ENCODE data around the gene SLC25A41. TPM values are rescaled to one million over a fixed set of nuclear protein-coding genes. Genes with fewer than 3 reads are reported as not detected.

Gene SLC25A41
- total and polyA plus RNA-seq, 2 of the 13 experiments (the other 11 are each of a cell fraction or from before 2014, with no cell fraction given), result 0.33 to 0.95 TPM

GRCh38 chr19:6393983-6394412 lies 39.6 kb downstream of the SLC25A41 start (continued):
- TF ChIP-seq, protein P1, sequence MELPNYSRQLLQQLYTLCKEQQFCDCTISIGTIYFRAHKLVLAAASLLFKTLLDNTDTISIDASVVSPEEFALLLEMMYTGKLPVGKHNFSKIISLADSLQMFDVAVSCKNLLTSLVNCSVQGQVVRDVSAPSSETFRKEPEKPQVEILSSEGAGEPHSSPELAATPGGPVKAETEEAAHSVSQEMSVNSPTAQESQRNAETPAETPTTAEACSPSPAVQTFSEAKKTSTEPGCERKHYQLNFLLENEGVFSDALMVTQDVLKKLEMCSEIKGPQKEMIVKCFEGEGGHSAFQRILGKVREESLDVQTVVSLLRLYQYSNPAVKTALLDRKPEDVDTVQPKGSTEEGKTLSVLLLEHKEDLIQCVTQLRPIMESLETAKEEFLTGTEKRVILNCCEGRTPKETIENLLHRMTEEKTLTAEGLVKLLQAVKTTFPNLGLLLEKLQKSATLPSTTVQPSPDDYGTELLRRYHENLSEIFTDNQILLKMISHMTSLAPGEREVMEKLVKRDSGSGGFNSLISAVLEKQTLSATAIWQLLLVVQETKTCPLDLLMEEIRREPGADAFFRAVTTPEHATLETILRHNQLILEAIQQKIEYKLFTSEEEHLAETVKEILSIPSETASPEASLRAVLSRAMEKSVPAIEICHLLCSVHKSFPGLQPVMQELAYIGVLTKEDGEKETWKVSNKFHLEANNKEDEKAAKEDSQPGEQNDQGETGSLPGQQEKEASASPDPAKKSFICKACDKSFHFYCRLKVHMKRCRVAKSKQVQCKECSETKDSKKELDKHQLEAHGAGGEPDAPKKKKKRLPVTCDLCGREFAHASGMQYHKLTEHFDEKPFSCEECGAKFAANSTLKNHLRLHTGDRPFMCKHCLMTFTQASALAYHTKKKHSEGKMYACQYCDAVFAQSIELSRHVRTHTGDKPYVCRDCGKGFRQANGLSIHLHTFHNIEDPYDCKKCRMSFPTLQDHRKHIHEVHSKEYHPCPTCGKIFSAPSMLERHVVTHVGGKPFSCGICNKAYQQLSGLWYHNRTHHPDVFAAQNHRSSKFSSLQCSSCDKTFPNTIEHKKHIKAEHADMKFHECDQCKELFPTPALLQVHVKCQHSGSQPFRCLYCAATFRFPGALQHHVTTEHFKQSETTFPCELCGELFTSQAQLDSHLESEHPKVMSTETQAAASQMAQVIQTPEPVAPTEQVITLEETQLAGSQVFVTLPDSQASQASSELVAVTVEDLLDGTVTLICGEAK (IDR thresholded peaks at IDR 0.05), result no peak
- TF ChIP-seq, protein P1 (CRISPR knock-in tag; IDR thresholded peaks at IDR 0.05), result no peak
- TF ChIP-seq, protein P2, sequence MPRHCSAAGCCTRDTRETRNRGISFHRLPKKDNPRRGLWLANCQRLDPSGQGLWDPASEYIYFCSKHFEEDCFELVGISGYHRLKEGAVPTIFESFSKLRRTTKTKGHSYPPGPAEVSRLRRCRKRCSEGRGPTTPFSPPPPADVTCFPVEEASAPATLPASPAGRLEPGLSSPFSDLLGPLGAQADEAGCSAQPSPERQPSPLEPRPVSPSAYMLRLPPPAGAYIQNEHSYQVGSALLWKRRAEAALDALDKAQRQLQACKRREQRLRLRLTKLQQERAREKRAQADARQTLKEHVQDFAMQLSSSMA (CRISPR knock-in tag; IDR thresholded peaks at IDR 0.05), result 0 out of 2 replicates have a peak, but pooled peaks have one; percentile 25
- no peak for TF ChIP-seq ATM (IDR thresholded peaks at IDR 0.05; ENCODE audit: borderline replicate concordance)
- no peak for TF ChIP-seq ZNF335 (CRISPR knock-in tag; IDR thresholded peaks at IDR 0.05)
- TF ChIP-seq ZNF598 (CRISPR knock-in tag; IDR thresholded peaks at IDR 0.05; ENCODE audit: borderline replicate concordance), result 0 out of 2 replicates have a peak, but pooled peaks have one; percentile 20
- TF ChIP-seq CREB3 (CRISPR knock-in tag; IDR thresholded peaks at IDR 0.05), result no peak
- TF ChIP-seq ZKSCAN8 (CRISPR knock-in tag; IDR thresholded peaks at IDR 0.05; ENCODE audit: borderline replicate concordance), result 0 out of 2 replicates have a peak, but pooled peaks have one; percentile 26
- TF ChIP-seq ZFP62 (CRISPR knock-in tag; IDR thresholded peaks at IDR 0.05), result no peak
- 0 out of 2 replicates have a peak, but pooled peaks have one; percentile 30 for TF ChIP-seq PHF21A (CRISPR knock-in tag; IDR thresholded peaks at IDR 0.05)
- peak; percentile 41; the same call in 1 of the 2 replicates for TF ChIP-seq MTERF4 (CRISPR knock-in tag; IDR thresholded peaks at IDR 0.05)
- peak; percentile 49; the same call in 1 of the 2 replicates for TF ChIP-seq ZMYM4 (CRISPR knock-in tag; IDR thresholded peaks at IDR 0.05)
- TF ChIP-seq, protein P3, sequence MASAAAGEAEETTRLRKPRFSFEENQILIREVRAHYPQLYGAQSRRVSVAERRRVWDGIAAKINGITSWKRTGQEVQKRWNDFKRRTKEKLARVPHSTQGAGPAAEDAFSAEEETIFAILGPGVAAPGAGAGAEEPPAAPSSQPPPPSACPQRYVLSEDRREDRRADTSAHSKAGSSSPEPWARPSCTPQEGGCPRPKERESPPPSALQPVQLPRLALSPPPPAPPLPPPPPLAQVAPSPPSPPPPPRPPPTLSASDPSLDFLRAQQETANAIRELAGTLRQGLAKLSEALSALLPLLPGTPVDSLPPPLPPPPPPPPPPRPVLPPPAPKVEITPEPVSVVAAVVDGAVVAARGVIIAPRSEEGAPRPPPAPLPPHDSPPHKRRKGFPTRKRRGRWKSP (CRISPR knock-in tag; IDR thresholded peaks at IDR 0.05), result peak; percentile 49; the same call in 1 of the 2 replicates

All from HepG2 (cell line).